GM18907 (cell line): ENCODE measurements around the gene TEF.
"Not testable (repeated sequence)": the region's sequence is repeated elsewhere in the genome, so short reads cannot be mapped to it uniquely, and the experiment has no call there.

Experiments
- ATAC-seq: cut with Tn5 transposase; IDR thresholded peaks from one replicate; pipeline ENCODE4 v1.9.1; 2021; ENCODE audit warnings: mild to moderate bottlenecking, moderate library complexity; ENCODE audit not compliant: unreplicated experiment

The TEF gene

DNA sequence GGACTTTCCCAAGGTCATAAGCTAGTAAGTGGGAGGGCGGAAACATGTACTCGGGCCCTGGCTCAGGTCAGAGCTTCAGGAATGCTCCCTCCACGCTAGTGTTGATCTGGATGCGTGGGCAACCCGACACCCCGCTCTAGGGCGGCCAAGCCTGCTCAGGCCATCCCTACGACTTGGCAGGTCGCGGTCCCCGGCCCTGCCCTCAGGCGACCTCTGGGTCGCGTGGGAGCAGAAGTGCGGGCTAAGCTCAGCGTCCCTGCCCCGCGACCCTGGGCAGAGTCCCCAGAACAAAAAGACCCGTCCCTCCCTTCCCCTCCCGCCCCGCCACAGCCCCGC, 781 bp upstream of the TEF start:
- peak; percentile 21 for ATAC-seq

DNA sequence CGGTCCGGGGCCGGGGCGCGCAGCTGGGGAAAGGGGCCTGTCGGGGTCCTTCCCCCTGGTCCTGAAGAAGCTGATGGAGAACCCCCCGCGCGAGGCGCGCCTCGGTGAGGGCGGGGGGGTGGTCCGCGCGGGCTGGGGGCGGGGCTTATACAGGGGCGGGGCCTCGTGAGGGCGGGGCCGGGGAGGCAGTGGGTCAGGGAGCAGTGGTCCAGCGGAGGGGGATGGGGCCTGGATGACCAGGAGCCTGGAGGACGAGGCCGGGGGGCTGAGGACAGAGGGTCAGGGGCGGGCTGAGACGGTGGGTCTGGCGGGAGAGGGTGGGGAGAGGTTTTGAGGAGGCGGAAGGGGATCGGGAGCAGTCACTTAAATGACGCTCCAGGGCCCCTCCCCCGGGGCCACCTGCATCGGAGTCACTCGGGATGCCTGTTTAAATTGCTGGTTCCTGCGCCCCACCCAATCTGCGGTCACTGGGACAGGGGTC, 396 bp downstream of the TEF start:
- peak; percentile 31 for ATAC-seq

DNA sequence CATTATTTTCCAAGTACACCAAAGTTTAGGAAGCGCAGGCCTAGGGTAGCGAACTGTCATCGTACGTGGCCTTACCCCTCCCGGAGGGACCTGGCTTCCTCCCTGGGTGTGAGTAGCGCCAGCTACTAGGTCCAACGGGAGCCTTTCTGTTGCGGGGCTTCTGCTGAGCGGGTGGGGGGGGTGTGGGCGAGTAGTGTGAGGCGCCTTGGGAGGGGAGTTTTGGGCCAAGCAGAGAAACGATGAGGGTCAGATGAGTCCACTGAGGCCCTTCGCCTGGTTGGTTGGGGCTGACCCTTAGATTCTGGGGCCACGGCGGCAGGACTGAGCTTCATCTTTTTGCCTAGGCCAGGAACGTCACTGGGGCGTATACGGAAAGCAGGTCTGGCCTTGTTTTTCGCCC, 868 bp downstream of the TEF start:
- ATAC-seq: no peak

DNA sequence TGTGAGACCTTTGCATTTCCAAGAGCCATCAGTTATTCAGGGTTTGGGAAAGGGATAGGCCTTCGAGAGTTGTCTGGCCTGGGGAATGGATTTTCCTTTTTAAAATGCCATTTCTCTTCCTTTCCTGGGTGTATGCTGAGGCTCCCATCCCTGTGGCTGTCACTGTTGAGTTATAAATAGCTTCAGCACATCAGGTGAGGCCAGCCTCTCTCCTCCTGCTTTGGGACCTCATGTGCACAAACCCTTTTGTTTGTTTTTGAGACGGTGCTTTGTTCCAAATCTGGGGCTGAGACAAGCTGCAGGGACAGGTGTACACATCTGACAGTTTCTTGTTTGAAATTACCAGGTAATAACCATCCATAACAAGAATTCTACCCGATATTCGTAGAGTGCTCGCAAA, 1.3 kb downstream of the TEF start:
- ATAC-seq: no peak

DNA sequence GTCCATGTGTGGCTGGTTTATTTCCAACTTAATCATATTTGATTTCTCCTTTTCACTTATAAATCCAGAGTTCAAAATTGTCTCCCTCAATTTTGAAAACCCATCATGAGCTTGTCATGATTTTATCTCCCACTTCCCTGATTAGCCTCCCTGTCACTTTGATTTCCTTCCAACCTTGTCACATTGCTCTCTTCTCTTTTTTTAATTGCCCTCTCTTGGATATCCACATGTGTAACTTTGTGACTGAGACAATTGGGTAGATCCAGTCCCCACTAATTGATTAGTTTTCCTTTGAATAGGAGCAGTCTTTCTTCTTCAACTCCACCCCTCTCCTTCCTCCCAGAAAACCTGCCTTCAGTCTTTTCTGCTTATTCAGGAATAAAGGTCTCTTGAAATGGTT, 2.4 kb downstream of the TEF start:
- ATAC-seq: no peak

DNA sequence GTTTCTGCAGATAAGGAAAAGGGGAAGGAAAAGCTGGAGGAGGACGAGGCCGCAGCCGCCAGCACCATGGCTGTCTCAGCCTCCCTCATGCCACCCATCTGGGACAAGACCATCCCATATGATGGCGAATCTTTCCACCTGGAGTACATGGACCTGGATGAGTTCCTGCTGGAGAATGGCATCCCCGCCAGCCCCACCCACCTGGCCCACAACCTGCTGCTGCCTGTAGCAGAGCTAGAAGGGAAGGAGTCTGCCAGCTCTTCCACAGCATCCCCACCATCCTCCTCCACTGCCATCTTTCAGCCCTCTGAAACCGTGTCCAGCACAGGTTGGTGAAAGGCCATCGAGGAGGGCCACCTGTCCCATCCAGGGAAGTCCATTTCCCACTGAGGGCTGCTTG, 5.6 kb downstream of the TEF start:
- ATAC-seq: no peak

DNA sequence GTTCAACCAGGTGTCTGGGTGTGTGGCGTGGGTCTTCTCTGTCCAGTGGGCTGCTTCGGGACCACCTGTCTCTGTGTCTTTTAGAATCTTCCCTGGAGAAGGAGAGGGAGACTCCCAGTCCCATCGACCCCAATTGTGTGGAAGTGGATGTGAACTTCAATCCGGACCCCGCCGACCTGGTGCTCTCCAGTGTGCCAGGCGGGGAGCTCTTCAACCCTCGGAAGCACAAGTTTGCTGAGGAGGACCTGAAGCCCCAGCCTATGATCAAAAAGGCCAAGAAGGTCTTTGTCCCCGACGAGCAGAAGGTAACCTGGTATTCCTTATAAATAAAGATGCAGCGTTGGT, 12.2 kb downstream of the TEF start:
- ATAC-seq: no peak

DNA sequence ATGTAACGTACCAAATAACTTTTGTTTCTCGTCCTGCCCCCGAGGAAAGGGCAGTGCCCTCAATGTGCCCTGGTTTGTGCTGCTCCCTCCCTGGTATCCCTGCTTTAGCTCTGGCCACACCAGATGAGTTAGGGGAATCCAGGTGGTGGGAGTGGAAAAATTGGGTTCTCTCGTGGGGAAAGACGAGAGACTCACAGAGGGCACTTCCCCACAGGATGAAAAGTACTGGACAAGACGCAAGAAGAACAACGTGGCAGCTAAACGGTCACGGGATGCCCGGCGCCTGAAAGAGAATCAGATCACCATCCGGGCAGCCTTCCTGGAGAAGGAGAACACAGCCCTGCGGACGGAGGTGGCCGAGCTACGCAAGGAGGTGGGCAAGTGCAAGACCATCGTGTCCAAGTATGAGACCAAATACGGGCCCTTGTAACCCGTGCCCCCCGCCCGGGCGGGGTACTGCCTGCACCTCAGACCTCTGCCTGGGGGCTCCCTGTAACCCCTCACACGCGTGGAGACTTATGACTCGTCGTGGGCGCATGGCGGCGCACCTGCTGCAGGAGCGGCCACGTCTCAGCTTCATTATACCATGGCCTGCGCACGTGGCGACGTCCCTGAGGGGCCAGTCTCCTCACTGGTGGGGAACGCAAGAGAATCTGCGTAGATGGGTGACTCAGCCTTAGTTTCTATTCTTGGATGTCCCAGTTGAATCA, 13.9 kb downstream of the TEF start:
- ATAC-seq: no peak

DNA sequence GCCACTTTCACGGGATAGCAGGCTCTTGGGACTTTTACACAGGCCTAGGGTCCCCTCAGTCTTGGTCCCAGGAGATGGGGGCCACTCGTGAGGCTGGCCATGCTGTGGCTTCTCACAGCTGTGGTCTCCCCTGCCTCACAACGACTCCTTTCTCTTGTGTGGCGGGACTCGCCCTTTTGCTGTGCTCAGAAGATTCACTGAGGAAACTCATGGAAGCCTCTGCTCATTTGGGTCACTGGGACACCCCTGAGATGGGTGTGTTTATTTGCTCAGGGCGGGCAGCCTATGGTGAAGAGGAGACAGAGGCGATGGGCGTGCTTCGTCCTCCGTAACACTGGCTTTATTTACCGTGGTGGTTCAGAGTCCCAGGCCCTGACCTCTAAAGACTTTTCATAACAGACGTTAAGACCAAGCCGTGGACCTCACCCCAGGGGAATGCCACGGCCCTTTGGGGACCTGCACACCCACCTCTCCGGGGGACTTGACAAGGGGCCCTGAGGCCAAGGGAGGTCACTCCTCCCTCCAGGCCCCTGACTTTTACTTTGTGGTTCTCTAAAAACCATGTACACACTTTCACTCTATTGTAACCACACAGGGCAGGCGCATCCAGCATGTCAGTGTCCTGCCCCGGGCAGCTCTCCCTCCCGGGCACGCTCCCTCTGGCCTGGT, 15.5 kb downstream of the TEF start:
- no peak for ATAC-seq

DNA sequence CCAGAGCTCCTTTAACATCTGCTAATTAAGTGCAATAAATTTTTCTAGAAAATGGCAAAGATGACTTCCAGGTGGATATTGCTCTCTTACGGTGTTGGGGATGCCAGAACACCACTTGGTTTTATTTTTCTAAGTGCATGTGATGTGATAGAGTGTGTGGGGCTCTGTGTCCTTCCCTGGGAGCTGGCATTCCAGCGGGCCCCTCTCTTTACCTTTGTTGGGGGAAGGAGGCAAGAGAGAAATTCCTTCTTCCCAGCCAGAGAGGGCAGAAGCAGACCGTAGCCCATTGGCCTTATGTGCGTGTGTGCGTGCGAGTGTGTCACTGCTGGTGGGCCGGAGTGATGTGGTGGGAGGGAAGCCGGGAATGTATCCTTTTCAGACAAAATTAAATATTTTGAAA, 17.2 kb downstream of the TEF start:
- no peak for ATAC-seq

DNA sequence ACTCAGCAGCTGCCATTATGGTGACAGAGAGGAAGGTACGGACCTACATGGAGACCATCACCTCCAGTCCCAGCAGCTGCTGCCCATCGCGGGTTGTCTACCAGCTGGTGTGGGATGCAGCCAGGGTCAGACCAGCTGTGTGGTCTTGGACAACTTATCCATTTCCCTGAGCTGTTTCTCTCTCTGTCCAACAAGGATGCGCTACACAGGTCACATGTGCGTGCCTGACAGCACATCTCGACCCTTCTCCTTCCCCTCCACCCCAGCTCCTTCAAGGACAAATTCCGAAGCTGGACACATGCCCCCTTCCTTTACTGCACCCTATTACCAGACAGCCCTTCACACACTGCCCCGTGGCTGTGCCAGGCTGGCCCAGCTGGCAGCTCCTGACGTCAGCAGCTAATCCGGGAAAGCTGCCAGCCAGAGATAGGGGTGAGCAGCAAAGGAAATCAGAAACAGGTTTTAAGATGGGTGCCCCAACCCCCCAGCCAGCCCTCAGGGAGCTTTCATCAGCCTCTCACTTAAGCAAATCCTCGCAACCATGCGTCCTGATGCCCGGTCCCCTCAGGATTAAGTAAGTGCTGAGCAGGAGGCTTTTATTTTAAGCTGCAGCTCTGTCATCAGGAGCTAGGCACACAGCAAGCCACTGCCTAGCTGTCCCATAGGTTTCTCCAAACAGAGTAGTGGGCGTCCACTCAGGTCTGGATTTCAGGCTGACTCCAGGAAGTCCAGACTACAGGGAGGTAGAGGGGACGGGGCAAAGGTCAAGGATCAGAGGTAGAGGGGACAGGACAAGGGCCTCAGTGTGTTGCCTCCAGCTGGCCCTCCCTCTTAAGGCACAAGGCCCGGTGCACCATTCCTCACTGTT, 20.3 kb downstream of the TEF start:
- no peak for ATAC-seq

DNA sequence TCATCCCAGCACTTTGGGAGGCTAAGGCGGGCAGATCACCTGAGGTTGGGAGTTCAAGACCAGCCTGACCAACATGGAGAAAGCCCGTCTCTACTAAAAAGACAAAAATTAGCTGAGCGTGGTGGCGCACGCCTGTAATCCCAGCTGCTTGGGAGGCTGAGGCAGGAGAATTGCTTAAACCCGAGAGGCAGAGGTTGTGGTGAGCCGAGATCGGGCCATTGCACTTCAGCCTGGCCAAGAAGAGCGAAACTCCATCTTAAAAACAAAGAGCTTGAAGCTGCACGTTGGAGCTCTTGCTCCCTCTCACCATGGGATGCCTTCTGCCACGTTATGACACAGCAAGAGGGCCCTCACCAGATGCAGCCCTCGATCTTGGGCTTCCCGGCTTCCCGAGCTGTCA, 21.1 kb downstream of the TEF start:
- ATAC-seq: not testable (repeated sequence)

DNA sequence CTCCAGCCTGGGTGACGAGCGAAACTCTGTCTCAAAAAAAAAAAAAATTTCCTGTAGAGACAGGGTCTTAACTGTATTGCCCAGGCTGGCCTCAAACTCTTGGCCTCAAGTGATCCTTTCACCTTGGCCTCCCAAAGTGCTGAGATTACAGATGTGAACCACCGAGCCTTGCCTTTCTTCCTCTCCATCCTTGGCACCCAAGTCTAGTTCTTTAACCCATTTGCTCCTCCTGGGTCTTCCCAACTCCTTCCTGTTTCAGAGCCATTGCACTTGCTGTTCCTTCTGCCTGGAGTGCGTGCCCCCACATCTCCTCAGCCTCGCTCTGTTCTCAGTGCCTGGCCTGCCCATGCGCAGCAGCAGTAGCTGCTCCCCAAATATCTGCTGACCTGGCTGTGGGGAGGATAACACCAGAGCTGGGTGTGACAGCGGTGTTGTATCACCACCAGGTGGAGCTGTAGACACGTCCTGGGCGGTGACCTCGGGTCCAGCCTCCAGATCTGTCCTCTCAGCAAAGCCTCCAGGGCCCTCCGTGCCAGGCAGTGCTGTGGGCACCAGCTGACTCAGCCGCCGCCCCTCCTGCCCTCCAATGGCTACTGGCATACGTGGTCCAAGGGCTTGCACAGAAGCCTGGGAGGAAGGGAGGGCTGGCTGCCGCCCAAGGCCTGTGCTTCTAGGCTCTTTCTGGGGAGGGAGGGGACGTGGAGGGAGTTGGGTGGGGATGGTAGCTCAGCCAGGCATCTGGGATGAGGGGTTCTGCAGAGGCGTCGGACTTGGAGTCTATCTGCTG, 22.0 kb downstream of the TEF start:
- peak; percentile 72 for ATAC-seq

DNA sequence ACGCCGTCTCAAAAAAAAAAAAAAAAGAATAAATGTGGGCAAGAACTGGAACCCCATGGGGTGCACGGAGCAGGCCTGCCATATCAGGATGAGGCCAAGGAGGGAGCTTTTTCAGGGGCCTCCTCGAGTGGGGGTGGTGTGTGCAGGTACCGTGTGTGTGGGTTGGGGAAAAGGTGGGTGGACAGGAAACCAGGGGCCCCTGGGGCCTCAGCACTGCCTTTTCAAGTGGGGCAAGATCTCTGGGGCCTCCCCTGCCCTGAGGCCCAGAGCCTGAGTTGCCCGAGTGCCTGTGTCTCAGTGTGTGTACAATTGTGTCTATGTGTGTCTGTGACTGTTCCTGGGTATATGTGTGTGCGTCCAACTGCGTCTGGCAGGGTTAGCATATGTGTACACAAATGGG, 23.8 kb downstream of the TEF start:
- no peak for ATAC-seq

DNA sequence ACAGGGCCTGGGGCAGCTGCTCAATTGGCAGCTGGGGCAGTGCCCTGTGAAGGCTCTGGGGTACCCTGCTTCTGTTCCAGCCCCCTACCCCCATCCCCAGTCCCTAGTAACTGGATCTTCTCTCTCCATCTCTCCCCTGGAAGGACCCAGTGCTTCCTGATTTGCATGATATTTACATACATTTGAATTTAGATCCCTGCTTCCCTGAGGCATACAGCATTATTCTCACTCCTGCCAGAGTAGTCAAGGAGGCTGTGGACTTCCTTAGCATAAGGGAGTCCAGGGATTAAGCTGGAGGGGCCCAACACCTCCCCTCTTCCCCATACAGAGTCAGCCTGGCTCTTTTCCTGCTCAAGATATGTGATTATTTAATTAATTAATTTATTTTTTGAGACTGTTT, 24.7 kb downstream of the TEF start:
- no peak for ATAC-seq

DNA sequence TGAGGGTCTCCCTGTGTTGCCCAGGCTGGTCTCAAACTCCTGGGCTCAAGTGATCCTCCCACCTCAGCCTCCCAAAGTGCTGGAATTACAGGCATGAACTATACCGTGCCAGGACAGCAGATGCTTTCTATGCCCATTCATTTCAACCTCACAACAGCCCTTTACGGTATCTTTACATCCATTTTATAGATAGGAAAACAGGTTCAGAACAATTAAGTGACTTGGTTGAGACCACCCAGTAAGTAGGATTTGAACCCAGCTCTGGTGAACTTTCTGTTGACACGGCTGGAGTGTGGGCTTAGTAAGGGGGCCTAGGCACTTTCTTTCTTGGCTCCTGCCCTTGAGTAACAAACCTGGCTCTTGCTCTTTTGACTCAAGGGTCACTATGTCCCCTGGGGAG, 25.7 kb downstream of the TEF start:
- no peak for ATAC-seq

DNA sequence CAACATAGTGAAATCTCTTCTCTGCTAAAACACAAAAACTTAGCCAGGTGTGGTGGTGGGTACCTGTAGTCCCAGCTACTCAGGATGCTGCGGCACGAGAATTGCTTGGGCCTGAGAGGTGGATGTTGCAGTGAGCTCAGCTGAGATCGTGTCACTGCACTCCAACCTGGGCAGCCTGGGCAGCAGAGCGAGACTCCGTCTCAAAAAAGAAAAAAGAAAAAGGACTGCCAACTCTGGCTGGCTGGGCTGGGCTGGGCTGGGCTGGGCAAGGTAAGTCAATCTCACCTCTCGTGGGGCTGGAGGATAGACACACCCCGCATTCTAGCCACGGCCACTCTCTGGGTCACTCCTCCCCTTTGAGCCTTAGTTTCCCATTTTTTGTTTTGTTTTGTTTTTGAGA, 26.9 kb downstream of the TEF start:
- ATAC-seq: no peak

DNA sequence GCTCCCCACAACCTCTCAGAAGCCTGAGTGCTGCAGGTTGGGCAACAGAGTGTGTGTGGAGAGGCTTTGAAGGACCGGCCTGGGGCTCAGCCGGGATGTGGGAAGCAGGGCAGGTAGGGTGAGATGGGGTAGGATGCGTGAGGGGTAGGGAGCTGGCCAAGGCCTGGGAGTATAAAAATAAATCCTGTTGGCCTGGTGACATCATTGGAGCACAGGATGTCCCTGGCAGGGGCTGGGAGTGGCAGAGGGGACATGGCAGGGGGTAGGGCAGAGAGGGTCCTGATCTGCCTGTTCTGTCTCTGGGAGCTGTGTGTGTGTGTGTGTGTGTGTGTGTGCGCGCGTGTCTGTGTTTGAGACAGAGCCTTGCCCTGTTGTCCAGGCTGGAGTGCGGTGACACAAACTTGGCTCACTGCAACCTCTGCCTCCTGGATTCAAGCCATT, 28.6 kb downstream of the TEF start:
- no peak for ATAC-seq

DNA sequence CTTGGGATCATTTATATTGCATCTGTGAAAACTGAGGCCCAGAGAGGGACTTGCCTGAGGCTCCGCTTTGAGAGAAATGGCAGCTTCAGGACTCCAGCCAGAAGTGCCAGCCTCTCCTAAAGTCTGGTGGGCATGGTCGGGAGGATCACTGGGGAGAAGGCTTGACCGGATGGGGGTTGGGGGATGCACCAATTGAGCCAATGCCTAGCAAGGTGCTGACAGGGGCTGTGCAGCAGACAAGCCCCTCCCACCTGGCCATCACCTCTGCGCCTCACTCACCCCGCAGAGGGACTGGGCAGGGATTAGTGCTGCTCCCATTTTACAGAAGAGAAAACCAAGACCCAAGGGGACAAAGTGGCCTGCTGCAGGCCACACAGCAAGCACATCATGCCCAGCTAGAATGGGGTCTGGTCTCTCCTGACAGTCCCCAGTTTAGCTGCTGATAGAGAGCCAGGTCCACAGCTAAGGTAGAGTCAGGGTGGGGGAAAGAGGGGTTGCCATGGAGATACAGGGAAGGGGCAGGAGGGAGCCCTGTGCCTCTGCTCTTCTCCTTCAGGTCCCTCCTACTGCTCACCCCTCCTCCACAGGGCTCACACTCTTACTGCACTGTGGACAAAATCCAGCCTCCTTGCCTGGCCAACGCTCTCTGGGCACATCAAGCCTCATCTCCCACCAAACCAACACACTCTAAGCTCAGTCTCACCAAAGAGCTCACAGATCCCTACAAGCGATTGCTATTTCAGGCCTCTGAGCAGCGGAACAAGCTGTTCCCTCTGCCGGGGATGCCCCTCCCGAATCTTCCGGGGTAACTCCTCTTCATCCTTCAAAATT, 29.5 kb downstream of the TEF start:
- no peak for ATAC-seq

DNA sequence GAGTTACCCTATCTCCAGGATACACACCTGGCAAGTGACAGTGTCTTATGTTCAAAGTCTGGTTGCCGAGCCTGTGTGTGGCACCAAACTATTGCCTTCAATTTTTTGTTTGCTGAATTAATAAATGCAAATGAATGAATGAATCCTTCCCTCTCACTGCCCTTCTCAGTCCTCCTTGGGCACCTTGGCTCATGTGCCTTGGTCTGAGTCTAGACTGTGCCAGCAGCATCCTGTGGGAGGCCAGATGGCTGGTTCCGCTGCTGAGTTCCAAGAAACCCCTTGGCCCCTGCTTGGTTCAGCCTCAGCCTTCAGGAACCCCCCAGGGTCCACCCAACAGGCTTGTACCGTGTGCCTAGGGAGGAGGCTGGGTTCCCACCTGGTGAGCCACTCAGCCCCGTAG, 33.8 kb downstream of the TEF start:
- no peak for ATAC-seq
